Fibroblast of the aortic adventitia (primary cell): Measurements from ENCODE around the gene DNA2. TPM values are rescaled to one million over a fixed set of nuclear protein-coding genes. Genes with fewer than 3 reads are reported as not detected.

Experiments used
- DNase-seq: peaks from one replicate; pipeline ENCODE4 v3.0.0-alpha.2; 2010; ENCODE audit warnings: low read depth
- H3K4me3 ChIP-seq: 2 replicates; pipeline ENCODE4 v1.5.1; 2011; ENCODE audit warnings: low read depth, mild to moderate bottlenecking, control low read depth, low read length, moderate library complexity
- total RNA-seq: library from RNA; depleted of rRNA; stranded (reverse); fragments of >200 nt; gene quantifications from 2 replicates; pipeline ENCODE4 v1.2.3, GENCODE V29; 2012; ENCODE audit warnings: low replicate concordance
- TF ChIP-seq, protein P1 (sequence below): IDR thresholded peaks from 2 replicates; pipeline ENCODE4 v1.5.1; 2011; ENCODE audit warnings: mild to moderate bottlenecking, low read length, control low read depth, inconsistent platforms; ENCODE audit not compliant: insufficient read depth

DNA2 gene
- total RNA-seq, 1 donor, result 15.2 TPM

DNA sequence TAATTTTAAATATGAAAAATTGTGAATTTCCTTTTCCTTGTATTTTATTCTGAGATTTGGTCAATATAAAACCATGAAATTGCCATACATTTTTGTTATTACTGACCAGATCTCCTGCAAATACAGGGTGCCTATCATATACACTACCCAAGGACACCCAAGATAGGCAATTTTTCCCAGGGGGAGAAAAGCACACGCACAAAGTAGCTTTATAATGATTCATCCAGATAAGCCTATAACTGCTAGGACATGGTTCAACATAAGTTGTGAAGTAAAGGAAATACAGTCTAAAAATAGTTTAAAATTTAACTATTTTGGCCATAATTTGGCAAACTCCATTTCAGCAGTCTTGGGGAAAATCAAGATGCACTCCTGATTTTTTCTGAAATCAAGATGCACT is 69.5 kb downstream of the DNA2 start:
- TF ChIP-seq, protein P1, sequence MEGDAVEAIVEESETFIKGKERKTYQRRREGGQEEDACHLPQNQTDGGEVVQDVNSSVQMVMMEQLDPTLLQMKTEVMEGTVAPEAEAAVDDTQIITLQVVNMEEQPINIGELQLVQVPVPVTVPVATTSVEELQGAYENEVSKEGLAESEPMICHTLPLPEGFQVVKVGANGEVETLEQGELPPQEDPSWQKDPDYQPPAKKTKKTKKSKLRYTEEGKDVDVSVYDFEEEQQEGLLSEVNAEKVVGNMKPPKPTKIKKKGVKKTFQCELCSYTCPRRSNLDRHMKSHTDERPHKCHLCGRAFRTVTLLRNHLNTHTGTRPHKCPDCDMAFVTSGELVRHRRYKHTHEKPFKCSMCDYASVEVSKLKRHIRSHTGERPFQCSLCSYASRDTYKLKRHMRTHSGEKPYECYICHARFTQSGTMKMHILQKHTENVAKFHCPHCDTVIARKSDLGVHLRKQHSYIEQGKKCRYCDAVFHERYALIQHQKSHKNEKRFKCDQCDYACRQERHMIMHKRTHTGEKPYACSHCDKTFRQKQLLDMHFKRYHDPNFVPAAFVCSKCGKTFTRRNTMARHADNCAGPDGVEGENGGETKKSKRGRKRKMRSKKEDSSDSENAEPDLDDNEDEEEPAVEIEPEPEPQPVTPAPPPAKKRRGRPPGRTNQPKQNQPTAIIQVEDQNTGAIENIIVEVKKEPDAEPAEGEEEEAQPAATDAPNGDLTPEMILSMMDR, result no peak
- H3K4me3 ChIP-seq, result no peak overlapping the region
- peak; percentile 75 for DNase-seq

DNA sequence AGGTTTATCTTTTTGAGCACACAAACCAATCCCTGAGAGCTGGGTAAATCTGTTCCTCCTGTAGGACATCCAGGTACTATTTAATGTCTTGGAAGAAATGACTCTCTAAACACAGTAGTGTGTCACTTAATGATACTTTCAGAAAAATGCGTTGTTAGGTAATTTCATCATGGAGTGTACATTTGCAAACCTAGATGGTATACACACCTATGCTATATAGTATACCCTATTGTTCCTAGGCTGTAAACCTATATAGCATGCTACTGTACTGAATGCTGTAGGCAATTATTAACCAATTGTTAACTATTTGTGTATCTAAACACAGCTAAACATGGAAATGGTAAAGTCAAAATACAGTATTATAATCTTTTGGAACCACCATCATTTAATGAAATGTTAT is 74.8 kb downstream of the DNA2 start:
- DNase-seq, result no peak
- TF ChIP-seq, protein P1, result no peak
- H3K4me3 ChIP-seq, result no peak overlapping the region

DNA sequence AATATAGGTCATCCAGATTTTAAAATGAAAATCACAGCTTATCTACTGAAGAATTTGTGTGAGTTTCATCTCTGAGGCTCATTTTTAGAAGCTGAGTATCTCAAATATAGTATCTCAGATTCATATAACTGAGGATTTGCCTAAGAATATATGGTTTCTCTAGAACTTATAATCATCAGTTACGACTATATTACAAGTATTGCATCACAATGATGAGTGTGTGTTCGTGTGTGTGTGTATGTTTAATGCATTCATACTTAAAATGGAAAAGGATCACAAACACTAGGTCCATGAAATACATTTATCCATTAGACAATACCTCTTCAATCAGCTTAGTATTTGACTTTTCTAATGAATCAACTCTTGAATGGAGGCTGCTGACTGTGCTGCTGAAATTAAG is 86.0 kb downstream of the DNA2 start:
- DNase-seq, result no peak
- H3K4me3 ChIP-seq, result no peak overlapping the region
- TF ChIP-seq, protein P1, result no peak

DNA sequence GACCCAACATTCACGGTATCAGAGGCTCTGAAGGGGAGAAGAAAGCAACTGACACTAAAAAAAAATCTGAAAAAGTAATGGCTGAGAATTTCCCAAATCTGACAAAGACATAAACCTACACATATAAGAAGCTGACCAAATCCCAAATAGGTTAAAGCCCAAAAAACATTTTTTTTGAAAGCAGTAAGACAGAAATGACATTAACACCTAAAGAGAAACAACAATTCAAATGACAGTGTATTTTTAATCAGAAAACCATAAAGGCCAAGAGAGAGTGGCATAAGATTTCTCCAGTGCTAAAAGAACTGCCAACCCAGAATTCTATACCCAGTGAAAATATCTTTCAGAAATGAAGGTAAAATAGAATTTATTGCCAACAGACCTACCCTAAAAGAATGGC is 100.2 kb downstream of the DNA2 start:
- no peak for DNase-seq
- H3K4me3 ChIP-seq, result no peak overlapping the region

DNA sequence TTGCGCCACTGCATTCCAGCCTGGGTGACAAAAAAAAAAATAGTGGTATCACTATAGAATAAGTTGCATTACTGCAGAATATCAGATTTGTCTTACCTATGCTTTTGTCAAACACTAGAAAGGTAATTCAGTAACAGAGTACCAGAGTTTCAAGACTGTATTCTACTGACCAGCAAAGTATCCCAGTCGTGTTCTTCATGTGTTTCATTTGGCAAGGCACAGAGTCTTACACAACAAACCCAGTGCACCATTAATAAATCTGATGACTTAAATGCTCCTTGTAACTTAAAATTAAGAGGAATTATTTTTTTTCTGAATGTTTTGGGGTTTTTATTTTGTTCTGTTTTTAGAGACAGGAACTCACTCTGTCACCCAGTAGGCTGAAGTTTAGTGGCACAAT is 104.7 kb downstream of the DNA2 start:
- DNase-seq, result no peak
- no peak overlapping the region for H3K4me3 ChIP-seq
- TF ChIP-seq, protein P1, result no peak

More for the DNA sequence above, 100.2 kb downstream of the DNA2 start:
- TF ChIP-seq, protein P1, result no peak

DNA sequence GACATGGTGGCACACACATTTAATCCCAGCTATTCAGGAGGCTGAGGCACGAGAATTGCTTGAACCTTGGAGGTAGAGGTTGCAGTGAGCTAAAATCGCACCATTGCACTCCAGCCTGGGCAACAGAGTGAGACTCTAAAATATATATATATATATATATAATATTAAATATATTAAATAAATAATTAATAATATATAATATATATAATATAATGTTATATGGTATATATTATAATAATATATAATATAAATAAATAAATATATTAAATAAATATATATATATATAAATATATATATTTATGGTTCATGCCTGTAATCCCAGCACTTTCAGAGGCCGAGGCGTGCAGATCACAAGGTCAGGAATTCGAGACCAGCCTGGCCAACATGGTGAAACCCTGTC is 105.2 kb downstream of the DNA2 start:
- no peak overlapping the region for H3K4me3 ChIP-seq
- DNase-seq, result no peak
- TF ChIP-seq, protein P1, result no peak

DNA sequence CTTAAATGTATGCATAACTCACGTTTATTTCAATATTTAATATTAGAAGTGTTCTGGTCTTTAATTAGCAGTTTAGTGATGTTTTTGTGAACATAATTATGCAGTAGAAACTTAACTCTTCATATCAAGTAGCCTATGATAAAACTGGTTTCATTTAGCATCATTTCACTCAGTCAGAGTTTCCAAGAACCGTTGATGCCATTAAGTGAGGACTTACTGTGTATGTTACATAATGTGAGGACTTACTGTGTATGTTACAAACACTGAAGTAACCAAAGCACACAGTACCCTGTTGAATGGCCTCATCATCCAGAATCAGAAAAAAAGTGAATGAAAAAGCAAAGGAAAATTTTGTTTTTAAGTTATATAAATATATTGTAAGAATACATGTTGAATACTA is 106.2 kb downstream of the DNA2 start:
- no peak for DNase-seq
- TF ChIP-seq, protein P1, result no peak
- no peak overlapping the region for H3K4me3 ChIP-seq
